GM12878 (cell line): Measurements from ENCODE around the gene SLC19A2. TPM values are rescaled to one million over a fixed set of nuclear protein-coding genes. Genes with fewer than 3 reads are reported as not detected.

ENCODE experiments used
- ATAC-seq: fragments of 200-7000 bp; cut with Tn5 transposase; 3 replicates; pipeline ENCODE4 v1.9.1; 2020; ENCODE audit warnings: mild to moderate bottlenecking, moderate library complexity
- BruUV-seq: library from RNA; stranded (reverse); fragments of 400-500 nt; replicated peaks from 2 replicates; lab custom pipeline; 2021; lab: Mats Ljungman, UMichigan
- CTCF ChIA-PET: fragments of 300-600 bp; sonication (Branson Sonifier 250); formaldehyde crosslinking; extraction: SDS; loops from one replicate; lab custom pipeline; 2021; ENCODE audit warnings: inconsistent platforms; lab: Yijun Ruan, JAX
- POLR2A ChIA-PET: fragments of 350-600 bp; formaldehyde crosslinking; extraction: SDS; loops from one replicate; lab custom pipeline; 2021; ENCODE audit warnings: inconsistent platforms; lab: Charles Lee
- RAD21 ChIA-PET: fragments of 300-600 bp; sonication (Branson Sonifier 250); formaldehyde crosslinking; loops from one replicate; lab custom pipeline; 2023; ENCODE audit warnings: antibody characterized with exemption; ENCODE audit not compliant: unreplicated experiment; lab: Charles Lee
- SMC1A ChIA-PET: fragments of 300-600 bp; sonication (Branson Sonifier 250); formaldehyde crosslinking; loops from one replicate; lab custom pipeline; 2023; ENCODE audit not compliant: unreplicated experiment, uncharacterized antibody; lab: Charles Lee
- DNase-seq: peaks from one replicate; pipeline ENCODE4 v3.0.0-alpha.2; 2011; ENCODE audit warnings: low read depth, low spot score
- FAIRE-seq: peaks from 3 replicates; lab custom pipeline; 2011; peaks lifted over from hg19 to GRCh38; lab: Jason Lieb, UNC
- H2AFZ ChIP-seq: 2 replicates; pipeline ENCODE4 v1.6.0; 2011; ENCODE audit warnings: low read depth, low read length, control low read depth; ENCODE audit not compliant: control insufficient read depth
- H3K27ac ChIP-seq: 2 replicates; pipeline ENCODE4 v1.5.1; 2011; ENCODE audit warnings: control low read depth; ENCODE audit not compliant: control insufficient read depth, insufficient read depth
- H3K27me3 ChIP-seq, 2 experiments: replicated peaks in 1 of 2; 2 replicates each; pipeline versions ENCODE4 v1.6.0 to v1.6.1; 2011; ENCODE audit warnings: low read length in 1 of 2; ENCODE audit not compliant: control insufficient read depth in 2 of 2, insufficient read depth in 2 of 2
- H3K36me3 ChIP-seq, 2 experiments: 2 replicates each; pipeline ENCODE4 v1.5.1; 2011; ENCODE audit warnings: low read length in 1 of 2; ENCODE audit not compliant: control insufficient read depth in 2 of 2, insufficient read depth in 2 of 2
- H3K4me1 ChIP-seq: 2 replicates; pipeline ENCODE4 v1.6.1; 2011; ENCODE audit warnings: mild to moderate bottlenecking, low read length, moderate library complexity, mixed read lengths; ENCODE audit not compliant: control insufficient read depth, insufficient read depth
- H3K4me2 ChIP-seq: 2 replicates; pipeline ENCODE4 v1.6.0; 2011; ENCODE audit warnings: control low read depth; ENCODE audit not compliant: control insufficient read depth, insufficient read depth
- H3K4me3 ChIP-seq: fragments of 200-600 bp; sonication (generic); 2 replicates; pipeline ENCODE4 v1.5.1; 2016
- H3K79me2 ChIP-seq: 2 replicates; pipeline ENCODE4 v1.6.0; 2011; ENCODE audit warnings: low read length; ENCODE audit not compliant: control insufficient read depth, insufficient read depth
- H3K9ac ChIP-seq: 2 replicates; pipeline ENCODE4 v1.8.0; 2011; ENCODE audit warnings: low read length, control low read depth, mixed read lengths; ENCODE audit not compliant: control insufficient read depth, insufficient read depth
- H3K9me3 ChIP-seq: replicated peaks from 3 replicates; pipeline ENCODE4 v1.5.1; 2011; ENCODE audit warnings: mild to moderate bottlenecking, low read length; ENCODE audit not compliant: control insufficient read depth, insufficient read depth
- H4K20me1 ChIP-seq: 2 replicates; pipeline ENCODE4 v1.6.0; 2011; ENCODE audit not compliant: control insufficient read depth, insufficient read depth
- BMI1 ChIP-seq: fragments of 450-650 bp; IDR thresholded peaks from 2 replicates; pipeline ENCODE4 v1.6.1; 2016; ENCODE audit warnings: mild to moderate bottlenecking, moderate library complexity, borderline replicate concordance
- CTCF ChIP-seq, 3 experiments: IDR thresholded peaks in 2 of 3; conservative IDR thresholded peaks in 1 of 3; 2 replicates each; pipeline ENCODE4 v1.5.1; 2011; ENCODE audit warnings: low read depth in 3 of 3, low read length in 3 of 3, mild to moderate bottlenecking in 3 of 3, control low read depth in 2 of 3, moderate library complexity in 2 of 3, inconsistent platforms in 1 of 3, mixed read lengths in 1 of 3; ENCODE audit not compliant: control insufficient read depth in 2 of 3, insufficient read depth in 1 of 3; ENCODE audit errors: extremely low read depth in 1 of 3
- E2F4 ChIP-seq: IDR thresholded peaks from 2 replicates; pipeline ENCODE4 v1.6.1; 2012; ENCODE audit warnings: low read depth, low read length, improper control_type of control experiment
- E2F8 ChIP-seq: fragments of 450-650 bp; IDR thresholded peaks from 2 replicates; pipeline ENCODE4 v1.6.1; 2018; ENCODE audit warnings: mild to moderate bottlenecking, low read depth, moderate library complexity; ENCODE audit not compliant: partially characterized antibody
- ELK1 ChIP-seq: IDR thresholded peaks from 2 replicates; pipeline ENCODE4 v1.6.1; 2012; ENCODE audit warnings: low read depth, low read length, improper control_type of control experiment
- ETV6 ChIP-seq, 2 experiments: fragments of 450-650 bp in 1 of 2; IDR thresholded peaks in 1 of 2; conservative IDR thresholded peaks in 1 of 2; 2 replicates each; pipeline ENCODE4 v1.6.1; 2014; ENCODE audit warnings: antibody characterized with exemption in 1 of 2, borderline replicate concordance in 1 of 2, low read depth in 1 of 2, mild to moderate bottlenecking in 1 of 2, moderate library complexity in 1 of 2
- HCFC1 ChIP-seq: fragments of 150-350 bp; IDR thresholded peaks from 2 replicates; pipeline ENCODE4 v1.6.1; 2014; ENCODE audit warnings: low read length
- MYB ChIP-seq: fragments of 150-350 bp; IDR thresholded peaks from 2 replicates; pipeline ENCODE4 v1.6.1; 2014; ENCODE audit warnings: mild to moderate bottlenecking, low read depth, low read length, borderline replicate concordance
- MYC ChIP-seq: IDR thresholded peaks from 2 replicates; pipeline ENCODE4 v1.6.1; 2011; ENCODE audit warnings: mild to moderate bottlenecking, low read length, moderate library complexity, inconsistent platforms; ENCODE audit not compliant: insufficient read depth, insufficient replicate concordance, insufficient read length, severe bottlenecking
- TCF3 ChIP-seq: IDR thresholded peaks from 2 replicates; pipeline ENCODE4 v1.6.1; 2012; ENCODE audit warnings: low read depth, mild to moderate bottlenecking, low read length, borderline replicate concordance; ENCODE audit not compliant: insufficient read depth
- WGBS: methylation state at CpG from one replicate; pipeline ENCODE4 v1.1.6; 2016; ENCODE audit warnings: low lambda C conversion rate; ENCODE audit not compliant: insufficient replicate concordance, insufficient coverage; ENCODE audit errors: missing lambda C conversion rate; 5-methylcytosine and 5-hydroxymethylcytosine counted together
- in situ Hi-C: fragments of 300-500 bp; cut with MboI; formaldehyde crosslinking; loops from 9 replicates; pipeline ENCODE4 v1.14.3; 2018; ENCODE audit warnings: mixed read lengths
- intact Hi-C: fragments of 100-400 bp; cut with micrococcal nuclease; formaldehyde crosslinking; loops from one replicate; pipeline ENCODE4 v1.14.2; 2022; ENCODE audit not compliant: unreplicated experiment
- polyA plus RNA-seq, 11 experiments: library from polyadenylated mRNA; depleted of rRNA in 4 of 11; unstranded in 6 of 11; stranded (reverse) in 5 of 11; fragments of >200 nt; fragmentation: Nextera tagmentation in 4 of 11; fragmentation: Illumina TruSeq in 1 of 11; extraction: Ambion mirVana in 4 of 11; extraction: Trizol in 1 of 11; gene quantifications; 1 replicate in 1 of 11; 2 replicates in 10 of 11; pipeline versions ENCODE4 v1.2.1 to v1.2.3, GENCODE V29; 2011 to 2016; ENCODE audit warnings: inconsistent platforms in 2 of 11, missing spikeins in 2 of 11, low read depth in 1 of 11
- total RNA-seq, 4 experiments: library from RNA; depleted of rRNA in 3 of 4; stranded (reverse); fragments of >200 nt in 3 of 4; fragmentation: Illumina TruSeq in 1 of 4; extraction: Trizol in 1 of 4; gene quantifications; 2 replicates each; pipeline versions ENCODE4 v1.2.1 to v1.2.3, GENCODE V29; 2013 to 2021

The SLC19A2 gene
- total and polyA plus RNA-seq, 10 of the 15 experiments (the other 5 are each of a cell fraction or from before 2014, with no cell fraction given) = 1.2 to 7.8 (median 2.5) TPM

GRCh38 chr1:169443923-169444322 lies 41.8 kb downstream of the SLC19A2 start:
- in situ Hi-C loops (no loop called here), intact Hi-C loops (no loop called here)
- ATAC-seq (no peak), DNase-seq (no peak), FAIRE-seq (no peak)
- Histone ChIP-seq H3K27me3 (no peaks in the 10 kb centered on the region), H3K9me3 (no peaks in the 10 kb centered on the region), H3K4me1 (no peaks in the 10 kb centered on the region), H4K20me1 (no peaks in the 10 kb centered on the region), H3K9ac (no peak overlapping the region), H2AFZ (no peak overlapping the region), H3K36me3 (no peaks in the 10 kb centered on the region), H3K4me3 (no peak overlapping the region), H3K79me2 (no peaks in the 10 kb centered on the region), H3K4me2 (no peak overlapping the region), H3K27ac (no peak overlapping the region)
- ChIA-PET POLR2A (no interaction called here), SMC1A (no interaction called here), RAD21 (no interaction called here), CTCF (interaction anchor here (1.1 kb wide), 1 partner anchor 840 kb away, joined by 3 read pairs; no protein-coding TSS in a partner anchor)
- BruUV-seq = no TSS peak
- 28% methylated on average over 3 of the region's 3 CpGs for WGBS
- TF ChIP-seq E2F8 (no peak), ETV6 (conservative IDR thresholded peaks at IDR 0.05 in 1 of 2, IDR thresholded peaks at IDR 0.05 in 1 of 2; ENCODE audit: borderline replicate concordance in 1 of 2, low read depth in 1 of 2) (no peak), E2F4 (no peak), MYB (no peak), HCFC1 (no peak), MYC (no peak), ELK1 (no peak), CTCF (IDR thresholded peaks at IDR 0.05 in 2 of 3, conservative IDR thresholded peaks at IDR 0.05 in 1 of 3; ENCODE audit: control insufficient read depth in 2 of 3, extremely low read depth in 1 of 3, insufficient read depth in 1 of 3, low read depth in 3 of 3, low read length in 3 of 3) (no peak), BMI1 (no peak), TCF3 (no peak)
